Stimulated activated naive CD4-positive, alpha-beta T cell treated with Interleukin-2 at 50 U/mL for 16 hours (primary cell): Measurements from ENCODE around the gene CRELD2.

Source experiments
- DNase-seq: peaks from one replicate; lab custom pipeline; 2025; lab: John Stamatoyannopoulos, UW

CRELD2 gene

GRCh38 chr22:49945042-49945794, 26.8 kb downstream of the CRELD2 start:
- peak; percentile 52 for DNase-seq

- no peak for DNase-seq
Observed at GRCh38 chr22:49946612-49947295, 28.3 kb downstream of the CRELD2 start.

- no peak for DNase-seq
Observed at GRCh38 chr22:49947296-49947622, 28.8 kb downstream of the CRELD2 start.

GRCh38 chr22:49948116-49948957, 29.9 kb downstream of the CRELD2 start:
- no peak for DNase-seq

- no peak for DNase-seq
Observed at GRCh38 chr22:49948958-49949913, 30.8 kb downstream of the CRELD2 start.

GRCh38 chr22:49949914-49950292, 31.5 kb downstream of the CRELD2 start:
- no peak for DNase-seq

GRCh38 chr22:49950396-49950994, 32.1 kb downstream of the CRELD2 start:
- no peak for DNase-seq

- no peak for DNase-seq
Observed at GRCh38 chr22:49951000-49951677, 32.7 kb downstream of the CRELD2 start.

- no peak for DNase-seq
Observed at GRCh38 chr22:49951678-49951985, 33.2 kb downstream of the CRELD2 start.

GRCh38 chr22:49951986-49952896, 33.8 kb downstream of the CRELD2 start:
- no peak for DNase-seq

- no peak for DNase-seq
Observed at GRCh38 chr22:49953027-49953679, 34.7 kb downstream of the CRELD2 start.

- no peak for DNase-seq
Observed at GRCh38 chr22:49953680-49954344, 35.4 kb downstream of the CRELD2 start.

GRCh38 chr22:49954354-49954753, 35.9 kb downstream of the CRELD2 start:
- no peak for DNase-seq

GRCh38 chr22:49954991-49955580, 36.7 kb downstream of the CRELD2 start:
- DNase-seq = no peak

- no peak for DNase-seq
Observed at GRCh38 chr22:49955581-49956417, 37.4 kb downstream of the CRELD2 start.

GRCh38 chr22:49956418-49956770, 38.0 kb downstream of the CRELD2 start:
- no peak for DNase-seq
